ENCODE results near the gene MEX3C.

DNA sequence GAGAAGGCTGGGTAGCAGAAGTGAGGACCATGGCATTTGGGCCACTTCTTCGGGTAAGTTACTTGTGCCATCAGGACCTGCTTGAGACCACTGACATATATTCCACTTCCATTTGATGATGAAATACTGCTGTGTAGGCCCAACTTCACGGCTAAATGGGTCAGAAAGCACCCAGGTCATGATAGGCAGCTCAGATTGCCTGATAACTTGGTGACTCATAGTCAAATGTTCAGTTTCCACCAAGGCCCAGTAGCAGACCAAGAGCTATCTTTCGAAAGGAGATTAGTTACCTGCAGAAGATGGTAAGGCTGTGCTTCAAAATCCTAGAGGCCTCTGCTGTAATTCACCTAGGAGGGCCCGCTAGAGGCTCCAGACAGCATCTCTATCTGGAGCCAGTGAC, 31.8 kb upstream of the MEX3C start:
- no peak for TF ChIP-seq POLR2A (IDR thresholded peaks at IDR 0.05; ENCODE audit: low read depth, low read length)
- TF ChIP-seq, protein P1, sequence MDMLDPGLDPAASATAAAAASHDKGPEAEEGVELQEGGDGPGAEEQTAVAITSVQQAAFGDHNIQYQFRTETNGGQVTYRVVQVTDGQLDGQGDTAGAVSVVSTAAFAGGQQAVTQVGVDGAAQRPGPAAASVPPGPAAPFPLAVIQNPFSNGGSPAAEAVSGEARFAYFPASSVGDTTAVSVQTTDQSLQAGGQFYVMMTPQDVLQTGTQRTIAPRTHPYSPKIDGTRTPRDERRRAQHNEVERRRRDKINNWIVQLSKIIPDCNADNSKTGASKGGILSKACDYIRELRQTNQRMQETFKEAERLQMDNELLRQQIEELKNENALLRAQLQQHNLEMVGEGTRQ (IDR thresholded peaks at IDR 0.05; ENCODE audit: low read depth, low read length): no peak
- no peak for TF ChIP-seq CEBPB (IDR thresholded peaks at IDR 0.05; ENCODE audit: low read depth, low read length)
- no peak for TF ChIP-seq FOS (IDR thresholded peaks at IDR 0.05; ENCODE audit: low read depth, low read length)
- no peak for TF ChIP-seq RCOR1 (IDR thresholded peaks at IDR 0.05; ENCODE audit: insufficient replicate concordance, low read length)
